ENCODE measurements around the gene PHLDB1. TPM values are rescaled to one million over a fixed set of nuclear protein-coding genes. Genes with fewer than 3 reads are reported as not detected.

The PHLDB1 gene
- polyA plus RNA-seq, 1 of the 3 experiments (the other 2 are of a cell fraction), result 89.4 TPM

- no peak for TF ChIP-seq USF1 (IDR thresholded peaks at IDR 0.05; ENCODE audit: borderline replicate concordance, low read depth)
- peak; percentile 40; the same call in 1 of the 2 replicates for TF ChIP-seq MXI1 (IDR thresholded peaks at IDR 0.05; ENCODE audit: low read depth, low read length)
- TF ChIP-seq YY1 (IDR thresholded peaks at IDR 0.05; ENCODE audit: low read depth), result no peak
- TF ChIP-seq TEAD4 (IDR thresholded peaks at IDR 0.05; ENCODE audit: borderline replicate concordance, insufficient read depth), result no peak
- TF ChIP-seq NRF1 (IDR thresholded peaks at IDR 0.05; ENCODE audit: low read depth, low read length), result peak; percentile 45; the same call in 1 of the 2 replicates
- peak; percentile 71 for TF ChIP-seq TCF12 (IDR thresholded peaks at IDR 0.05)
- TF ChIP-seq ELF1 (IDR thresholded peaks at IDR 0.05), result no peak
- TF ChIP-seq GABPA (IDR thresholded peaks at IDR 0.05; ENCODE audit: low read depth), result no peak
- peak; percentile 15; the same call in 1 of the 2 replicates for TF ChIP-seq TAF1 (IDR thresholded peaks at IDR 0.05; ENCODE audit: borderline replicate concordance, low read depth, low read length)
- TF ChIP-seq POLR2AphosphoS5 (IDR thresholded peaks at IDR 0.05; ENCODE audit: low read depth, low read length), result no peak
- peak; percentile 91 for TF ChIP-seq SMC3 (IDR thresholded peaks at IDR 0.05; ENCODE audit: low read depth, low read length)
- TF ChIP-seq RCOR1 (IDR thresholded peaks at IDR 0.05; ENCODE audit: low read length), result no peak; the same call in 1 of the 2 replicates
- TF ChIP-seq JUND (IDR thresholded peaks at IDR 0.05), result no peak
- no peak for TF ChIP-seq SIN3A (IDR thresholded peaks at IDR 0.05; ENCODE audit: borderline replicate concordance, low read depth, low read length)
- TF ChIP-seq MEF2A (IDR thresholded peaks at IDR 0.05; ENCODE audit: borderline replicate concordance, low read depth), result no peak
- peak; percentile 89 for TF ChIP-seq CTCF (IDR thresholded peaks at IDR 0.05)
- peak; percentile 55; the same call in 1 of the 2 replicates for TF ChIP-seq NFIC (IDR thresholded peaks at IDR 0.05; ENCODE audit: borderline replicate concordance)
- TF ChIP-seq EZH2phosphoT487 (IDR thresholded peaks at IDR 0.05; ENCODE audit: borderline replicate concordance, low read depth), result no peak
- TF ChIP-seq RFX5 (IDR thresholded peaks at IDR 0.05; ENCODE audit: low read length), result no peak
- TF ChIP-seq IRF3 (IDR thresholded peaks at IDR 0.05; ENCODE audit: low read depth, low read length), result no peak
Measured at GRCh38 chr11:118689852-118690552, 82.6 kb downstream of the PHLDB1 start (continued).

Data from SK-N-SH (cell line).